ENCODE results near the gene SERPINB4.
"Not testable (repeated sequence)": the region's sequence is repeated elsewhere in the genome, so short reads cannot be mapped to it uniquely, and the experiment has no call there.

SERPINB4 gene

DNA sequence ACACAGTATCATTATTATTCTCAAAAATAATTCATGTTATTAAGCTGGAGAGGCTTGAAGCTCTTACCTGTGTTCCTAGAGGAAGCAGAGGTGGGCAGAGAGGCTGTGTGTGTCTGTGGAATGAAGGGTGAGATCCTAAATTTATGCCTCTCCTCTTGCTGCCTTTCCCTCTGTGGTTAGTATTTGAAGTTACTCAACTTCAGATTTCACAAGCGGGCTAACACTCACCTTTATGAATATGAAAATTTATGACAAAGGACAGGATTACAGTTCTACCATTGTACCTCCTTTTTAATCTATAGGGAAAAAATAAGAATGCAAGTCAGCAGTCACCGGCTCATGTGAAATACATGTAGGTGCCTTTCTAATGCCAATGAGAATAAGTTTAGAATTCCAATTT is at the start of gene SERPINB4:
SERPINB4 (minus strand) TSS at position 115 of the 400 bp plus-strand sequence. CDS start 679 bp downstream, outside the sequence.
- not testable (repeated sequence) for H3K4me1 ChIP-seq (ENCODE audit: control insufficient read depth, insufficient read depth, low read length); H3K4me3 ChIP-seq (ENCODE audit: low read length); H3K27me3 ChIP-seq (replicated peaks; ENCODE audit: control insufficient read depth, insufficient read depth, low read length); H3K36me3 ChIP-seq (ENCODE audit: control insufficient read depth, insufficient read depth, low read length, severe bottlenecking); DNase-seq (ENCODE audit: low read depth); H3K9ac ChIP-seq (ENCODE audit: low read length); H3K9me3 ChIP-seq (ENCODE audit: control insufficient read depth, low read length)

- H3K4me3 ChIP-seq (ENCODE audit: low read length): no peak overlapping the region
- H3K4me1 ChIP-seq (ENCODE audit: control insufficient read depth, insufficient read depth, low read length): no peaks in the 10 kb centered on the region
- H3K9me3 ChIP-seq (ENCODE audit: control insufficient read depth, low read length): peaks cover 28% of the 10 kb centered on the region
- no peak for DNase-seq (ENCODE audit: low read depth)
- H3K27me3 ChIP-seq (replicated peaks; ENCODE audit: control insufficient read depth, insufficient read depth, low read length): no peaks in the 10 kb centered on the region
- no peaks in the 10 kb centered on the region for H3K36me3 ChIP-seq (ENCODE audit: control insufficient read depth, insufficient read depth, low read length, severe bottlenecking)
- no peak overlapping the region for H3K9ac ChIP-seq (ENCODE audit: low read length)
These were observed 45.0 kb upstream of the SERPINB4 start for GRCh38 chr18:63689064-63689463.

DNA sequence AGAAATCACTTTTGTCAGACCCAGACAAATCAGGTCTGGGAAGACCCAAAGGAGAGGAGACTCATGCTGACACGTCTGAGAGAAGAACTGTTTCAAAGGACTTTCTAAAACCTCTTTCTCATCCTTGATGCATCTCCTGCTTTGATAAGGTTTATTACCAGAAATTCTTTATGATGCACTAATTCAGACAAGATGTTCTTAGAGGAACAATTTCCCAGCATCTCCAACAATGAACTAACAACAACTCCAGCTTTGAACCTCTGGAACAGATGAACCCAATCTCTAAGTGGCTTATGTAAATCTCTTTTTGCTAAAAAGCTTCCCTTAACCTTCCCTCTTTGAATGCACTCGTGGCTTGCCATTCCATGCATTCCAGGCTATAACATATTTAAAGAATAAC is 42.8 kb upstream of the SERPINB4 start:
- peak; percentile 34 for DNase-seq (ENCODE audit: low read depth)
- peaks cover 18% of the 10 kb centered on the region for H3K9me3 ChIP-seq (ENCODE audit: control insufficient read depth, low read length)
- H3K9ac ChIP-seq (ENCODE audit: low read length): no peak overlapping the region

DNA sequence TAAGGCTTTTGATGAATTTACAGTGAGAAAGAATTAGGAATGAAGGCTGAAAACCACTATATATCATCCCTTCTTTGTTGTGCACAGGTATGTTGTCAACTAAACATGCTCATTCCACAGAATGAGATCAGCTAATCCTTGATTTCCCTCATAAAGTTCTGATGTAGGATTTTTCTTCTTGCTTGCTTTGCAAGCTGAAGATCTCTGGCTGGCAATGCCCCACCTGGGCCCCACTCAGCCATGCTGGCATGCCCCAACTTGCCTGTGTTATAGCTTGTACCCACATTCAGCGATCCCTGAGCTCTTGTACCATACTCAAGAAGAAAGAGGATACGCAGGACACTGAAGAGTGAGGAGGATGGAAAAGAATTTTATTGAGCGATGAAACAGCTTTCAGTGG is 40.7 kb upstream of the SERPINB4 start:
- H3K9ac ChIP-seq (ENCODE audit: low read length): no peak overlapping the region
- no peaks in the 10 kb centered on the region for H3K36me3 ChIP-seq (ENCODE audit: control insufficient read depth, insufficient read depth, low read length, severe bottlenecking)
- no peaks in the 10 kb centered on the region for H3K27me3 ChIP-seq (replicated peaks; ENCODE audit: control insufficient read depth, insufficient read depth, low read length)
- peaks cover 18% of the 10 kb centered on the region for H3K4me1 ChIP-seq (ENCODE audit: control insufficient read depth, insufficient read depth, low read length)
- no peak for DNase-seq (ENCODE audit: low read depth)
- H3K9me3 ChIP-seq (ENCODE audit: control insufficient read depth, low read length): no peaks in the 10 kb centered on the region
- H3K4me3 ChIP-seq (ENCODE audit: low read length): no peak overlapping the region

More for the DNA sequence above, 42.8 kb upstream of the SERPINB4 start:
- no peaks in the 10 kb centered on the region for H3K36me3 ChIP-seq (ENCODE audit: control insufficient read depth, insufficient read depth, low read length, severe bottlenecking)
- H3K4me3 ChIP-seq (ENCODE audit: low read length): no peak overlapping the region
- no peaks in the 10 kb centered on the region for H3K27me3 ChIP-seq (replicated peaks; ENCODE audit: control insufficient read depth, insufficient read depth, low read length)
- peaks cover 13% of the 10 kb centered on the region for H3K4me1 ChIP-seq (ENCODE audit: control insufficient read depth, insufficient read depth, low read length)

- peaks cover 18% of the 10 kb centered on the region for H3K4me1 ChIP-seq (ENCODE audit: control insufficient read depth, insufficient read depth, low read length)
- H3K4me3 ChIP-seq (ENCODE audit: low read length): no peak overlapping the region
- no peaks in the 10 kb centered on the region for H3K36me3 ChIP-seq (ENCODE audit: control insufficient read depth, insufficient read depth, low read length, severe bottlenecking)
- no peaks in the 10 kb centered on the region for H3K9me3 ChIP-seq (ENCODE audit: control insufficient read depth, low read length)
- DNase-seq (ENCODE audit: low read depth): no peak
- no peak overlapping the region for H3K9ac ChIP-seq (ENCODE audit: low read length)
- H3K27me3 ChIP-seq (replicated peaks; ENCODE audit: control insufficient read depth, insufficient read depth, low read length): no peaks in the 10 kb centered on the region
These were observed 39.8 kb upstream of the SERPINB4 start for GRCh38 chr18:63683890-63684289.

DNA sequence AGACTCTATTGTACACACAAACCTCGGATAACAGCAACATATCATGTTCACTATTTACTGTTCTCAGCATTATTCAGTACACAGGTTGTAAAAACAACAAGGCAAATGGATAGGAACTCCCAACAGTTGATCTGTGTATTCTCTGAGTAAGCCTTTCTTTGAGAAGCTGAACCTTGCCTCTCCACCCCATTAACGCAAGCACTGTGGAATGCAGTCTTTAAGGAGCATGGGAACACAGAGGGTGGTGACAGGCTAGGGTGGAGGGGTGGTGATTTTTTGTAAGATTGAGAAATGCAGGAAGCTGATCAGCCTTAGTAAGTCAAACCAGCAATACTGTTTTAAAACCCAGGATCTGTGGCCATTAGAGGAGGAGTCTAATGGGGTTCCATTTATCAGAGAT is 39.1 kb upstream of the SERPINB4 start:
- no peaks in the 10 kb centered on the region for H3K36me3 ChIP-seq (ENCODE audit: control insufficient read depth, insufficient read depth, low read length, severe bottlenecking)
- H3K4me1 ChIP-seq (ENCODE audit: control insufficient read depth, insufficient read depth, low read length): peaks cover 19% of the 10 kb centered on the region
- H3K9me3 ChIP-seq (ENCODE audit: control insufficient read depth, low read length): no peaks in the 10 kb centered on the region
- no peaks in the 10 kb centered on the region for H3K27me3 ChIP-seq (replicated peaks; ENCODE audit: control insufficient read depth, insufficient read depth, low read length)
- peak overlapping the region; percentile 28 for H3K9ac ChIP-seq (ENCODE audit: low read length)
- H3K4me3 ChIP-seq (ENCODE audit: low read length): peak overlapping the region; percentile 42
- DNase-seq (ENCODE audit: low read depth): peak; percentile 94

DNA sequence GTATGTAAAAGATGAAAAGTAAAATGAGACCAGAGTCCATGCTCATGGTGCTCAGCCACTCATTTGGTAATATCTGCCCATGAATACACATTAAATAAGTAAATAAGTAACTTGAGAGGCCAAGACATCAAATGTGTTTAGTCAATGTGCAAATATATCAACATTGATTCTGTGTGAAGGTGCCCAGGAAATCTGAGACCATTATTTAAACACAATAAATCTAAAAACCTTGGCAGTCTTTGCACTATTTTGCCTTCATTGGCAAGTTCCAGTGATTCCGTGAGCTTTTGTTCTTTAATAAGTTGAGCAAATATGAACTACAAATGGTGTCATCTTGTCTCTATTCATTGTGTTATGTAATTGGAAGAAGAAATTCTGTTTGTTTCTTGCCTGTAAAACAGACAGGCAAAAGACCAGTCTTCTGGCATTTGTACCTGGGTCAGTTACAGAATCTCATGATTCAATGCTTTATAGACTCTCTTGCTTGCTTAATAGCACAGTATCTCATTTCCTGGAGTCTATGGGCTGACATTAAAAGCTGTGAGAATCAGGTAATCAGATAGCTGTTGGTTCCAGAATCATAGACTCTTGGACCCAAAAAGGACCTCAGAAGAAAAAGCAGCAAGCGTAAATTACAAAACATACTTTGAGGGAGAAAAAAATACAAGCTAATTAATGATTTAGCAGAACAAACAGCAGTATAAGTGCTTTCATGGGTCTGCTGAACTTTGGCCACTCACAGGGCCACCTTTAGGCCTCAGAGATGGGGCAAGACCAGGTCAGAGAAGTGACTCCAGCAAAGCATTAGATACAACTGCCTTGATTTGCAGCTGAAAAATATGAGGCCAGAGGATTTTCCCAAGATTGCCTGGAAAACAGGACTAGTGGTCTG is 37.6 kb upstream of the SERPINB4 start:
- H3K36me3 ChIP-seq (ENCODE audit: control insufficient read depth, insufficient read depth, low read length, severe bottlenecking): no peaks in the 10 kb centered on the region
- no peak overlapping the region for H3K4me3 ChIP-seq (ENCODE audit: low read length)
- peaks cover 30% of the 10 kb centered on the region for H3K4me1 ChIP-seq (ENCODE audit: control insufficient read depth, insufficient read depth, low read length)
- no peak overlapping the region for H3K9ac ChIP-seq (ENCODE audit: low read length)
- no peak for DNase-seq (ENCODE audit: low read depth)
- H3K9me3 ChIP-seq (ENCODE audit: control insufficient read depth, low read length): no peaks in the 10 kb centered on the region
- H3K27me3 ChIP-seq (replicated peaks; ENCODE audit: control insufficient read depth, insufficient read depth, low read length): no peaks in the 10 kb centered on the region

DNA sequence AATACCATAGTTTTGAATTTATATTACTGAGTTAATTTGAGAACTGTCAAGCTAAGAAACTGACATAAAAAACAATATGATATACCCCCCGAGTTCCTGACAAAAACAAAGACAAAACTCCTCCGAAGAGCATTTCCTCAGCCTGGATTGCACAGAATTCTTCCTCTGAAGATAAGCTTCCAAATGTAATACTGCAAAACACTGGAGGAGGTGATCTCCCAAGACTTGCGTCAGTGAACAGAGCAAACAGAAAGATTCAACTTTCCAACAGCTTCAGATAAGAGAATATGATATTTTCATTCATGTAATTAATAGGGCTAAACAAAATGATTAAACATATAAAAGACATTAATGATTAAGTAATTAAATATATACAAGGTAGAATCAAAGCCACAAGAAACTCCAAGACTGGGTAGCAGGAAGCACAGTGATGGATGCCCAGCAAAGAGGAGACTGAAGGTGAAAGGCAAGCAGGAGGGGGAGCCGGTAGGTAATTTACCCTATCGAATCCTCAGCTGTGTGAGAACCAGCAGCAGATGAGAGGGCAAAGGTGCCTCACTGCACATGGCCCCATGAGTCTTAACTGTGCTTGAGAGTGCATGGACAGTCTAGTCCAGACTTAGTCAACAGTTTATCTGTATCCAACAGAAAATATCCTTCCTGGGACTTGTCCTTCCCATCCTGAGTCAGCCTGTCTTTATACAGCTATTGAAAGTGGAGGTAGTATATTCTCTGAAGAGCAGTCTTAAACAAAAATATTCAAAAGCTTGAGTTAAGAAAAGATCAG is 36.0 kb upstream of the SERPINB4 start:
- Histone ChIP-seq H3K9me3 (ENCODE audit: control insufficient read depth, low read length) (no peaks in the 10 kb centered on the region), H3K27me3 (replicated peaks; ENCODE audit: control insufficient read depth, insufficient read depth, low read length) (no peaks in the 10 kb centered on the region), H3K4me1 (ENCODE audit: control insufficient read depth, insufficient read depth, low read length) (peaks cover 30% of the 10 kb centered on the region), H3K4me3 (ENCODE audit: low read length) (no peak overlapping the region), H3K36me3 (ENCODE audit: control insufficient read depth, insufficient read depth, low read length, severe bottlenecking) (no peaks in the 10 kb centered on the region), H3K9ac (ENCODE audit: low read length) (no peak overlapping the region)
- DNase-seq (ENCODE audit: low read depth): no peak

DNA sequence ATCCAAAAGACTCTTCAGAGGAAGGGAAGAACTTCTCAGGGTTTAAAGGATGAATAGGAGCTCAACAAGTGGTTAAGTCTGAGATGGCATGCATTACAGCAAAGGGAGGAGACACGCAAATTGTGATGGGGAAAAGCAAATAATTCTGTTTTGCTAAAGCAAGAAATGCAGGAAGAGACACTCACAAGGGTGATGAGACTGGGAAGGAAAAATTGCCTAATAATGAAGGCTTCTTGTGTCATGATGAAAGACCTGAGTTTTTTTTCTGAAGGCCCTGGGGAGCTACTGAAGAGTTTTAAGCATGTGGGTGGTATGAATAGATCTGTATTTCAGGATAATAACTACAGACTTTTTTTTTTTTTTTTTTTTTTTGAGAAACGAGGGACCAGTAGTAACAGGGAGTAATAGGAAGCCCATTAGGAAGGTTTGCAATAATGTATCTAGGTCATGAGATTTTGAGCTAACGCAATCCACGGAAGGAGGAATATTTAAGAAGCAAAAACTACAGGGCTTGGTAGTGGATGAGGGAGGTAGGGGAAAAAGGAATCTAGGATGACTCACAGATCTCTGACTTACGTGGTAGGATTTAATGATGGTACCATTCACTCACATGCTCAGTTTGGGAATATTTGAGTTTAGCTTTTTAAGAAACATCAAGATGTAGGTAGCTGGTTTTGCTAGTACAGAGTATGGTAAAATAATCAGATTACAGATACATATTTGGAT is 33.6 kb upstream of the SERPINB4 start:
- DNase-seq (ENCODE audit: low read depth): peak; percentile 18
- Histone ChIP-seq H3K9me3 (ENCODE audit: control insufficient read depth, low read length) (no peaks in the 10 kb centered on the region), H3K27me3 (replicated peaks; ENCODE audit: control insufficient read depth, insufficient read depth, low read length) (peaks cover 4% of the 10 kb centered on the region), H3K4me3 (ENCODE audit: low read length) (no peak overlapping the region), H3K36me3 (ENCODE audit: control insufficient read depth, insufficient read depth, low read length, severe bottlenecking) (no peaks in the 10 kb centered on the region), H3K9ac (ENCODE audit: low read length) (no peak overlapping the region), H3K4me1 (ENCODE audit: control insufficient read depth, insufficient read depth, low read length) (peaks cover 21% of the 10 kb centered on the region)

DNA sequence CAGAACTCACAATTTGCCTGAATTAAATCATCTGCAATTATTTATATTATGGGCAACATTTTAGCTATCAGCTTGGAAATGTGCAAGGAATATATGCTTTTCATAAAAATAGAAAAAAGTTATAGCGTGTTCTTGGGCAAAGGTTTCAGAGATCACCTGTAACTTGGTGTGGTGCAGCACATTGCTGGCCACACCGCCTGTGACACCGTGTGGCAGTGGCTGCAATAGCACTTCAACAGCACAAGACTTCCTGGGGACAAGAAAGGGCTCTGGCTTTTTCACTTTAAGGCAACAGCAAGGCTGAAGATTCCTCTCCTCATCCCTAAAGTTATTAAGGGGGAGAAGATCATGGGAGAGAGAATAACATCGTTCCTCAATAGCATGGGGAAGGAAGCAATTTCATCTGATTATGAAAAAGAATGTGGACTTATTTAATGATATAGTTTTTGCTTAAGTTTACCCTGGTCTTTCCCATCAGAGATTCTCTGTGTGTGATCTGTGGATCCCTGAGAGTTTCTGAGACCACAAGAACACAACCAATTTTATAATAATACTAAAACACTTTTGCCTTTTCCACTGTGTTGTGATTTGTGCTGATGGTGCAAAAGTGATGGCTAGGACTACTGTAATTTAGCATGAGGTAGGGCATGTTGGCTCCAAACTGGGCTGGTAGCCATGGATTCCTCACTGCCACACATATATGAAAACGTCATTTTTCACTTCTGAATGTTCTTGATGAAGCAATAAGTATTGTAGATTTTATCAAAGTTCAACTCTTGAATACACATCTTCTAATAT is 32.7 kb upstream of the SERPINB4 start:
- Histone ChIP-seq H3K27me3 (replicated peaks; ENCODE audit: control insufficient read depth, insufficient read depth, low read length) (peaks cover 4% of the 10 kb centered on the region), H3K4me1 (ENCODE audit: control insufficient read depth, insufficient read depth, low read length) (peaks cover 15% of the 10 kb centered on the region), H3K4me3 (ENCODE audit: low read length) (no peak overlapping the region), H3K9ac (ENCODE audit: low read length) (no peak overlapping the region), H3K36me3 (ENCODE audit: control insufficient read depth, insufficient read depth, low read length, severe bottlenecking) (no peaks in the 10 kb centered on the region), H3K9me3 (ENCODE audit: control insufficient read depth, low read length) (peaks cover 6% of the 10 kb centered on the region)
- DNase-seq (ENCODE audit: low read depth): no peak

Measured in adipocyte (in vitro differentiated cells).